AG10803 (cell line): Measurements from ENCODE around the gene DCXR.

ENCODE experiments used
- DNase-seq: peaks from one replicate; pipeline ENCODE4 v3.0.0; 2010; ENCODE audit warnings: low read depth
- H3K4me3 ChIP-seq: 2 replicates; pipeline ENCODE4 v1.5.1; 2011; ENCODE audit warnings: mild to moderate bottlenecking, low read length, control low read depth
- CTCF ChIP-seq: conservative IDR thresholded peaks from 2 replicates; pipeline ENCODE4 v1.5.1; 2011; ENCODE audit warnings: mild to moderate bottlenecking, low read length, control low read depth, inconsistent platforms

The DCXR gene

GRCh38 chr17:82010575-82011525 is 26.6 kb downstream of the DCXR start:
- DNase-seq = no peak

GRCh38 chr17:82009413-82009812 is 28.1 kb downstream of the DCXR start:
- no peak for DNase-seq
- H3K4me3 ChIP-seq = no peak overlapping the region
- no peak for TF ChIP-seq CTCF

More at GRCh38 chr17:82010575-82011525, 26.6 kb downstream of the DCXR start:
- TF ChIP-seq CTCF = no peak
- H3K4me3 ChIP-seq = no peak overlapping the region

- DNase-seq = no peak
- no peak overlapping the region for H3K4me3 ChIP-seq
- TF ChIP-seq CTCF = no peak
These were observed 28.5 kb downstream of the DCXR start for GRCh38 chr17:82008941-82009405.

- TF ChIP-seq CTCF = no peak
- H3K4me3 ChIP-seq = no peak overlapping the region
- DNase-seq = no peak
These were observed 29.1 kb downstream of the DCXR start for GRCh38 chr17:82008258-82008940.

GRCh38 chr17:82007495-82008257 is 29.8 kb downstream of the DCXR start:
- TF ChIP-seq CTCF = no peak
- H3K4me3 ChIP-seq = no peak overlapping the region
- DNase-seq = no peak

- no peak for TF ChIP-seq CTCF
- no peak overlapping the region for H3K4me3 ChIP-seq
- DNase-seq = no peak
These were observed 30.3 kb downstream of the DCXR start for GRCh38 chr17:82007228-82007494.
